ENCODE measurements around the gene DHDH. TPM values are rescaled to one million over a fixed set of nuclear protein-coding genes. Genes with fewer than 3 reads are reported as not detected.

Gene DHDH
- total RNA-seq, 6 experiments from 2014 or later, result 0.29 TPM; not detected in 5

Small RNA genes within 50 kb of the gene (small RNA-seq; reads per million reads assigned to genes)
- 0 reads per million in 2 experiments for gene AC026803.1

Other genes starting within 250 kb of the DHDH start
- 1 to 10 TPM in 1 of 6 experiments, not detected in 5; 2.6 TPM for gene FUT2, start 237.7 kb upstream of the DHDH start, total RNA-seq
- under 1 TPM in 5 of 6 experiments, not detected in 1; 0.22 to 0.37 (median 0.24) TPM for gene MAMSTR, start 214.0 kb upstream of the DHDH start, total RNA-seq
- gene RASIP1, start 193.1 kb upstream of the DHDH start, total RNA-seq, result 1 to 10 TPM; 2.7 to 6.7 (median 4.9) TPM
- under 1 TPM in 5 of 6 experiments, not detected in 1; 0.10 to 0.35 (median 0.13) TPM for gene IZUMO1, start 186.8 kb upstream of the DHDH start, total RNA-seq
- 1 to 10 TPM in 3 of 6 experiments, under 1 TPM in 3; 0.22 to 1.9 (median 0.93) TPM for gene FUT1, start 181.1 kb upstream of the DHDH start, total RNA-seq
- 10 to 100 TPM in 4 of 6 experiments, 1 to 10 TPM in 1, not detected in 1; 5.1 to 55.3 (median 32.7) TPM for gene FGF21, start 178.2 kb upstream of the DHDH start, total RNA-seq
- gene BCAT2, start 122.7 kb upstream of the DHDH start, total RNA-seq, result 10 to 100 TPM in 4 of 6 experiments, 1 to 10 TPM in 2; 8.9 to 48.3 (median 12.5) TPM
- gene HSD17B14, start 97.2 kb upstream of the DHDH start, total RNA-seq, result 10 to 100 TPM in 4 of 6 experiments, 1 to 10 TPM in 2; 3.5 to 78.0 (median 15.7) TPM
- gene PLEKHA4, start 65.1 kb upstream of the DHDH start, total RNA-seq, result 10 to 100 TPM in 4 of 6 experiments, 1 to 10 TPM in 2; 5.7 to 25.6 (median 12.0) TPM
- gene PPP1R15A, start 61.3 kb upstream of the DHDH start, total RNA-seq, result 10 to 100 TPM in 4 of 6 experiments, 1 to 10 TPM in 2; 4.5 to 25.6 (median 12.2) TPM
- gene TULP2, start 35.0 kb upstream of the DHDH start, total RNA-seq, result not detected
- 100 to 1,000 TPM; 306 to 376 (median 349) TPM for gene NUCB1, start 33.4 kb upstream of the DHDH start, total RNA-seq
- 10 to 100 TPM; 15.9 to 54.1 (median 30.8) TPM for gene BAX, start 21.2 kb downstream of the DHDH start, total RNA-seq
- over 10,000 TPM in 3 of 6 experiments, 1,000 to 10,000 TPM in 3; 5,005 to 19,229 (median 10,447) TPM for gene FTL, start 31.6 kb downstream of the DHDH start, total RNA-seq
- 10 to 100 TPM in 2 of 6 experiments, 1 to 10 TPM in 4; 4.7 to 12.5 (median 8.9) TPM for gene GYS1, start 59.6 kb downstream of the DHDH start, total RNA-seq
- gene RUVBL2, start 60.2 kb downstream of the DHDH start, total RNA-seq, result 10 to 100 TPM; 22.8 to 66.7 (median 32.3) TPM
- gene LHB, start 83.4 kb downstream of the DHDH start, total RNA-seq, result not detected
- not detected for gene CGB3, start 90.6 kb downstream of the DHDH start, total RNA-seq
- gene CGB2, start 98.2 kb downstream of the DHDH start, total RNA-seq, result not detected
- gene CGB1, start 103.2 kb downstream of the DHDH start, total RNA-seq, result not detected
- not detected for gene CGB5, start 110.1 kb downstream of the DHDH start, total RNA-seq
- not detected for gene CGB8, start 115.4 kb downstream of the DHDH start, total RNA-seq
- not detected for gene CGB7, start 124.0 kb downstream of the DHDH start, total RNA-seq
- not detected for gene NTF4, start 131.1 kb downstream of the DHDH start, total RNA-seq
- gene KCNA7, start 139.0 kb downstream of the DHDH start, total RNA-seq, result not detected
- gene SNRNP70, start 151.8 kb downstream of the DHDH start, total RNA-seq, result 100 to 1,000 TPM in 5 of 6 experiments, 10 to 100 TPM in 1; 80.8 to 187 (median 123) TPM
- 1 to 10 TPM; 1.5 to 4.3 (median 2.4) TPM for gene LIN7B, start 180.7 kb downstream of the DHDH start, total RNA-seq
- gene C19orf73, start 185.4 kb downstream of the DHDH start, total RNA-seq, result 1 to 10 TPM in 5 of 6 experiments, under 1 TPM in 1; 0.73 to 8.1 (median 1.5) TPM
- gene PPFIA3, start 185.8 kb downstream of the DHDH start, total RNA-seq, result 1 to 10 TPM; 1.8 to 6.6 (median 3.1) TPM
- under 1 TPM in 4 of 6 experiments, not detected in 2; 0.18 to 0.68 (median 0.19) TPM for gene HRC, start 221.7 kb downstream of the DHDH start, total RNA-seq
- gene TRPM4, start 224.1 kb downstream of the DHDH start, total RNA-seq, result 10 to 100 TPM in 5 of 6 experiments, 1 to 10 TPM in 1; 9.2 to 31.1 (median 14.3) TPM